Vagina (tissue), 2 donors: ENCODE results near the gene IQGAP3.

Experiments
- POLR2AphosphoS5 ChIP-seq, 2 donors: sonication (generic); formaldehyde crosslinking; IDR thresholded peaks; one replicate each; pipeline ENCODE4 v1.9.0; 2017; ENCODE audit warnings: antibody characterized with exemption in 2 of 2, mild to moderate bottlenecking in 2 of 2, low read depth in 1 of 2; ENCODE audit not compliant: insufficient read depth in 1 of 2
- TF ChIP-seq, protein P1 (sequence below), 3 experiments: fragments of 450-650 bp in 2 of 3; fragments of 200-600 bp in 1 of 3; sonication (generic) in 1 of 3; IDR thresholded peaks; one replicate each; pipeline ENCODE4 v1.5.1; 2017 to 2019; ENCODE audit warnings: antibody characterized with exemption in 3 of 3, mild to moderate bottlenecking in 2 of 3, moderate library complexity in 2 of 3

DNA sequence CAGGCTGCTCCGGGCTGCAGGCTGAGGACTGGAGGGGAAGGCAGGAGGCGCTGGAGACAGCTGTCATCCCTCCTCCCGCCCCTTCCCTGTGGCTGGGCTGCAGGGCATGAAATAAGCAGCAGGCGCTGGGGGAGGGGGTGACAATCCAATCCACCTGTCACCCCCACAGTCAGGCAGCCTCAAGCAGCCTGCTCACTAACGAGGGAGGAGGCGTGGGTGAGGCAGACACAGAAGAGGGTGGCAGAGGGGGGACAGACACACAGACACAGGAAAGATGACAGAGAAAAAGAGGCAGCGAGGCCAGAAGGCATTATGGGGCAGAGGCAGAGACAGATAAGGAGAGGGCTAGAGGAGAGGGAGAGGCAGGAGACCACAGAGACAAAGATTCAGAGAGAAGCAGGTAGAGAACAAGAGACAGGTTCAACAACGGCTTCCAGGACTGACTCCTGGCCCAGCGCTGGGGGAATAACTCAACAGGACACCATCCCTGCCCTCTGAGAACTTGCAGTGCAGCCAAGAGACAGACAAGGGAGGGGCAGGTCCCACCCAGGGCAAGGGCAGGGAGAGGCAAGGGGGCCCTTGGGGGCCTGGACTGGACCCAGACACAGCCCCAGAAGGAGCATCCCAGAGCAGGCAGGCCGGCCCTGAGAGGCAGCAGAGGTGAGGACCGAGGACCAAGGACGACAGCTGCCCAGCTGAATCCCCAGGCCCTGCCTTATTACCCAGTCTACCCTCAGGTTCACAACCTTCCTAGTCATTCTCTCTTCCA, 83.0 kb downstream of the IQGAP3 start:
- TF ChIP-seq, protein P1, sequence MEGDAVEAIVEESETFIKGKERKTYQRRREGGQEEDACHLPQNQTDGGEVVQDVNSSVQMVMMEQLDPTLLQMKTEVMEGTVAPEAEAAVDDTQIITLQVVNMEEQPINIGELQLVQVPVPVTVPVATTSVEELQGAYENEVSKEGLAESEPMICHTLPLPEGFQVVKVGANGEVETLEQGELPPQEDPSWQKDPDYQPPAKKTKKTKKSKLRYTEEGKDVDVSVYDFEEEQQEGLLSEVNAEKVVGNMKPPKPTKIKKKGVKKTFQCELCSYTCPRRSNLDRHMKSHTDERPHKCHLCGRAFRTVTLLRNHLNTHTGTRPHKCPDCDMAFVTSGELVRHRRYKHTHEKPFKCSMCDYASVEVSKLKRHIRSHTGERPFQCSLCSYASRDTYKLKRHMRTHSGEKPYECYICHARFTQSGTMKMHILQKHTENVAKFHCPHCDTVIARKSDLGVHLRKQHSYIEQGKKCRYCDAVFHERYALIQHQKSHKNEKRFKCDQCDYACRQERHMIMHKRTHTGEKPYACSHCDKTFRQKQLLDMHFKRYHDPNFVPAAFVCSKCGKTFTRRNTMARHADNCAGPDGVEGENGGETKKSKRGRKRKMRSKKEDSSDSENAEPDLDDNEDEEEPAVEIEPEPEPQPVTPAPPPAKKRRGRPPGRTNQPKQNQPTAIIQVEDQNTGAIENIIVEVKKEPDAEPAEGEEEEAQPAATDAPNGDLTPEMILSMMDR (IDR thresholded peaks at IDR 0.05) = no peak
- TF ChIP-seq POLR2AphosphoS5 (IDR thresholded peaks at IDR 0.05; ENCODE audit: insufficient read depth in 1 of 2, low read depth in 1 of 2) = peak in 1 of 2 donors; percentile 23
